Ovary (tissue), 9 donors: ENCODE data around the gene SBNO1. TPM values are rescaled to one million over a fixed set of nuclear protein-coding genes. Genes with fewer than 3 reads are reported as not detected.

Experiments used
- DNase-seq, 5 donors: peaks; one replicate each; pipeline ENCODE4 v3.0.0-alpha.2; 2019 to 2020
- H3K27ac ChIP-seq, 2 donors: fragments of 200-600 bp; one replicate each; pipeline versions ENCODE4 v1.5.1 to v1.8.0; 2019 to 2022
- H3K27me3 ChIP-seq: fragments of 200-600 bp; one replicate; pipeline ENCODE4 v1.8.0; 2022
- H3K36me3 ChIP-seq: fragments of 200-600 bp; sonication (generic); one replicate; pipeline ENCODE4 v1.5.1; 2019
- H3K4me1 ChIP-seq: one replicate; pipeline ENCODE4 v1.8.1; 2013; ENCODE audit warnings: mild to moderate bottlenecking, moderate library complexity; ENCODE audit not compliant: insufficient read depth
- H3K4me3 ChIP-seq: fragments of 200-600 bp; sonication (generic); one replicate; pipeline ENCODE4 v1.5.1; 2017
- H3K9me3 ChIP-seq, 2 donors: fragments of 200-600 bp in 1 of 2; sonication (generic) in 1 of 2; one replicate each; pipeline versions ENCODE4 v1.5.1 to v1.8.1; 2013 to 2019; ENCODE audit warnings: mild to moderate bottlenecking in 1 of 2, moderate library complexity in 1 of 2
- EP300 ChIP-seq: sonication (generic); formaldehyde crosslinking; IDR thresholded peaks from one replicate; pipeline ENCODE4 v1.6.1; 2017; ENCODE audit warnings: antibody characterized with exemption
- POLR2A ChIP-seq: fragments of 450-650 bp; IDR thresholded peaks from one replicate; pipeline ENCODE4 v1.6.1; 2017; ENCODE audit warnings: antibody characterized with exemption, mild to moderate bottlenecking, moderate library complexity
- WGBS, 3 donors: extraction: QIAGEN DNeasy Blood & Tissue Kit in 1 of 3; methylation state at CpG; one replicate each; pipeline versions ENCODE4 v1.1.5 to v1.1.7; 2013 to 2017; 5-methylcytosine and 5-hydroxymethylcytosine counted together
- intact Hi-C, 4 donors: fragments of 100-400 bp; cut with DNase I; formaldehyde crosslinking; loops; one replicate each; pipeline versions ENCODE4 v1.11.0 to v1.15.1; 2022 to 2023
- polyA plus RNA-seq, 2 donors: library from polyadenylated mRNA; stranded (reverse); fragments of 200-250 nt in 1 of 2; fragments of 350-450 nt in 1 of 2; fragmentation: Illumina TruSeq in 1 of 2; extraction: RNeasy Lipid Tissue Mini Kit (QIAGEN cat#74804) in 1 of 2; gene quantifications; one replicate each; pipeline ENCODE4 v1.2.3, GENCODE V29; 2013 to 2014
- total RNA-seq, 7 donors: library from RNA; depleted of rRNA in 2 of 7; stranded (reverse); fragments of >200 nt in 2 of 7; fragmentation: NEBNext Ultra II Directional in 3 of 7; extraction: Animal tissue kit (Norgen Biotek cat#: 25700) in 3 of 7; gene quantifications; one replicate each; pipeline versions ENCODE4 v1.1.0 to v1.2.4, GENCODE V29; 2016 to 2023
- TF ChIP-seq, protein P1 (sequence below), 3 donors: fragments of 450-650 bp in 2 of 3; fragments of 200-600 bp in 1 of 3; IDR thresholded peaks; one replicate each; pipeline versions ENCODE4 v1.5.1 to v1.8.0; 2016 to 2022; ENCODE audit warnings: antibody characterized with exemption in 3 of 3, mild to moderate bottlenecking in 1 of 3
- donor health status: DM: no; HTN: no; CAD: no; lungs with moderate emphysema.
- donor health status: DM: no; HTN: no; CAD: no.
- donor health status: Bipolar disorder and iron deficiency.
- donor health status: DM: yes; HTN: yes; CAD: no.
- donor health status: DM: no; HTN: no; CAD: no.
- donor health status: DM: yes; HTN: yes; CAD: no.

SBNO1 gene
- total and polyA plus RNA-seq, 9 donors, result 5.7 to 34.0 (median 26.9) TPM

GRCh38 chr12:123266679-123267277 is 97.9 kb downstream of the SBNO1 start:
- TF ChIP-seq, protein P1, sequence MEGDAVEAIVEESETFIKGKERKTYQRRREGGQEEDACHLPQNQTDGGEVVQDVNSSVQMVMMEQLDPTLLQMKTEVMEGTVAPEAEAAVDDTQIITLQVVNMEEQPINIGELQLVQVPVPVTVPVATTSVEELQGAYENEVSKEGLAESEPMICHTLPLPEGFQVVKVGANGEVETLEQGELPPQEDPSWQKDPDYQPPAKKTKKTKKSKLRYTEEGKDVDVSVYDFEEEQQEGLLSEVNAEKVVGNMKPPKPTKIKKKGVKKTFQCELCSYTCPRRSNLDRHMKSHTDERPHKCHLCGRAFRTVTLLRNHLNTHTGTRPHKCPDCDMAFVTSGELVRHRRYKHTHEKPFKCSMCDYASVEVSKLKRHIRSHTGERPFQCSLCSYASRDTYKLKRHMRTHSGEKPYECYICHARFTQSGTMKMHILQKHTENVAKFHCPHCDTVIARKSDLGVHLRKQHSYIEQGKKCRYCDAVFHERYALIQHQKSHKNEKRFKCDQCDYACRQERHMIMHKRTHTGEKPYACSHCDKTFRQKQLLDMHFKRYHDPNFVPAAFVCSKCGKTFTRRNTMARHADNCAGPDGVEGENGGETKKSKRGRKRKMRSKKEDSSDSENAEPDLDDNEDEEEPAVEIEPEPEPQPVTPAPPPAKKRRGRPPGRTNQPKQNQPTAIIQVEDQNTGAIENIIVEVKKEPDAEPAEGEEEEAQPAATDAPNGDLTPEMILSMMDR (IDR thresholded peaks at IDR 0.05), result no peak
- no peak for TF ChIP-seq EP300
- TF ChIP-seq POLR2A, result no peak
- no peaks in the 10 kb centered on the region for H3K9me3 ChIP-seq
- no peaks in the 10 kb centered on the region for H3K27me3 ChIP-seq
- H3K36me3 ChIP-seq, result no peaks in the 10 kb centered on the region
- H3K4me3 ChIP-seq, result no peak overlapping the region
- peak in 2 of 5 donors; percentile 20 to 31 for DNase-seq
- H3K27ac ChIP-seq, result no peak overlapping the region
- intact Hi-C loops, result loop anchor here in 1 of 4 donors (10.0 kb wide), 2 partner anchors 88 to 338 kb away; partner anchors contain the start of gene DDX55
- 79 to 83% (median 83%) methylated on average over 19 of the region's 19 CpGs for WGBS, 3 donors
- H3K4me1 ChIP-seq, result peaks cover 9% of the 10 kb centered on the region

DNA sequence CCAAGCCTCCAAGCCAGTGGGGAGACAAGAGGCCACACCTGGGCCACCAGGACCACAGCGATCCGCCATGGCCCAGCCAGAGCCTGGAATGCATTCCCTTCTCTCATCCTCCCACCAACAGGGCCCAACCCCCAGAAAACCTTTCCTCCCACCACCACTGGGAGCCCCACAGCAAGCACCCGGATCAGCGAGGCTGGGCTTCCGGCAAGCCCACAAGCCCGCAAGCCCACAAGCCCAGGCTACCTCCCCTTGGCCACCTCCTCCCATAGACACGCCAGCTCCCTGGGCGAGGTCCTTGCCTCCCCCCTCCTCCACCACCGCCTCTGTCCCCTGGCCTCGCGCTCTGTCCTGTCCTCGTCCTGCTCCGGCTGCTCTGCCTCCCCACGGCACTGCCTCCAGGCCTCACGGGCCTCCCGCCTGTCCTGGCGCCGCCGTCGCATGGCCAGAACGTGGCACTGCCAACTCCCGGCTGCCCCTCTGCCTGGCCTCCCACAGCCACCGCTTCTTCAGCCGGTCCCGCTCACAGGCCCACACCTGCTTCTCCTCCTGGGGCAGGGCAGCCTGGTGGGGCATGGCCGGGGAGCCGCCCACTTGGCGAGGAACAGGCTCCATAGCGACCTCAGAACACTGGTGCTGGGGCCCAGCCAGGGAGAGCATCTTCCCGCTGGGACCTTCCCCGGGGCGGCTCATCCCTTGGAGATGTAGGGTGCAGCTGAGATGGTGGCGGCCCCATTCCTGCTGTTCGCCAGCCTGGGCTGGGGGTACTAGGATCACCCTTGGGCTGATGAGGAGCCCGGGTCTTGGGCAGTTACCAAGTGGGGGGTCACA is 98.6 kb downstream of the SBNO1 start:
- peak in 3 of 5 donors; percentile 24 to 38 (median 28) for DNase-seq
- TF ChIP-seq POLR2A (no peak), EP300 (no peak)
- TF ChIP-seq, protein P1 (IDR thresholded peaks at IDR 0.05), result no peak
- WGBS, 3 donors, result 78 to 83% (median 80%) methylated on average over 35 of the region's 35 CpGs
- Histone ChIP-seq H3K9me3 (no peaks in the 10 kb centered on the region), H3K36me3 (no peaks in the 10 kb centered on the region), H3K27me3 (no peaks in the 10 kb centered on the region), H3K4me1 (peaks cover 9% of the 10 kb centered on the region), H3K4me3 (no peak overlapping the region), H3K27ac (no peak overlapping the region)
- intact Hi-C loops, result loop anchor here in 1 of 4 donors (10.0 kb wide), 2 partner anchors 89 to 339 kb away; partner anchors contain the start of gene DDX55

- DNase-seq, result peak in 2 of 5 donors; percentile 22 to 34
- 56 to 59% (median 58%) methylated on average over 7 of the region's 7 CpGs for WGBS, 3 donors
- intact Hi-C loops, result loop anchor here in 1 of 4 donors (10.0 kb wide), 2 partner anchors 90 to 340 kb away; partner anchors contain the start of gene DDX55
Measured at GRCh38 chr12:123264642-123265041, 100.0 kb downstream of the SBNO1 start.

More at GRCh38 chr12:123264642-123265041, 100.0 kb downstream of the SBNO1 start:
- Histone ChIP-seq H3K4me1 (peaks cover 6% of the 10 kb centered on the region), H3K27me3 (no peaks in the 10 kb centered on the region), H3K9me3 (no peaks in the 10 kb centered on the region), H3K4me3 (no peak overlapping the region), H3K36me3 (no peaks in the 10 kb centered on the region), H3K27ac (no peak overlapping the region)
- TF ChIP-seq POLR2A (no peak), EP300 (no peak)
- TF ChIP-seq, protein P1 (IDR thresholded peaks at IDR 0.05), result no peak
